Activated CD8-positive, alpha-beta memory T cell treated with anti-CD3 and anti-CD28 coated beads, Interleukin-2, amount 10 ng/mL, durations not matched to agents 7 days and 5 days (primary cell): ENCODE results near the gene TANC1. TPM values are rescaled to one million over a fixed set of nuclear protein-coding genes. Genes with fewer than 3 reads are reported as not detected.

Source experiments
- ATAC-seq: fragments of 150-1000 bp; cut with Tn5 transposase; one replicate; pipeline ENCODE4 v1.10.0; 2021; ENCODE audit warnings: moderate library complexity
- CTCF ChIA-PET: fragments of 350-600 bp; sonication (Branson Sonifier 250); formaldehyde crosslinking; loops from one replicate; lab custom pipeline; 2021; ENCODE audit warnings: antibody characterized with exemption; lab: Charles Lee
- DNase-seq: peaks from one replicate; pipeline ENCODE4 v3.0.0-alpha.2; 2020
- H3K27ac Mint-ChIP-seq: one replicate; pipeline ENCODE4 v1.8.0; 2021; ENCODE audit warnings: mild to moderate bottlenecking, mixed read lengths
- H3K27me3 Mint-ChIP-seq: one replicate; pipeline ENCODE4 v1.8.0; 2021; ENCODE audit warnings: mixed read lengths
- H3K36me3 Mint-ChIP-seq: one replicate; pipeline ENCODE4 v1.8.0; 2021; ENCODE audit warnings: mild to moderate bottlenecking, mixed read lengths
- H3K4me1 Mint-ChIP-seq: one replicate; pipeline ENCODE4 v1.8.0; 2021; ENCODE audit warnings: mixed read lengths
- H3K4me3 Mint-ChIP-seq: one replicate; pipeline ENCODE4 v1.8.0; 2021; ENCODE audit warnings: mild to moderate bottlenecking, moderate library complexity, mixed read lengths
- H3K9me3 Mint-ChIP-seq: one replicate; pipeline ENCODE4 v1.8.0; 2022; ENCODE audit warnings: low read depth, mixed read lengths
- total RNA-seq, 2 experiments: library from RNA; stranded (reverse); gene quantifications; one replicate each; pipeline ENCODE4 v1.2.3, GENCODE V29; 2021

The TANC1 gene
- total RNA-seq, 2 experiments from 2014 or later: 0.16 to 0.20 TPM

- Mint-ChIP-seq H3K4me3 (no peak overlapping the region), H3K36me3 (no peaks in the 10 kb centered on the region), H3K9me3 (no peaks in the 10 kb centered on the region), H3K27ac (no peak overlapping the region), H3K4me1 (no peaks in the 10 kb centered on the region), H3K27me3 (peaks cover 10% of the 10 kb centered on the region)
- ATAC-seq (no peak), DNase-seq (no peak)
- CTCF ChIA-PET: no interaction called here
Measured at GRCh38 chr2:158993721-158994587, 25.5 kb downstream of the TANC1 start.

- H3K27me3 Mint-ChIP-seq: peaks cover 10% of the 10 kb centered on the region
- no peak overlapping the region for H3K4me3 Mint-ChIP-seq
- ATAC-seq (no peak), DNase-seq (no peak)
- H3K4me1 Mint-ChIP-seq: no peaks in the 10 kb centered on the region
- CTCF ChIA-PET: no interaction called here
- no peak overlapping the region for H3K27ac Mint-ChIP-seq
- no peaks in the 10 kb centered on the region for H3K9me3 Mint-ChIP-seq
- H3K36me3 Mint-ChIP-seq: no peaks in the 10 kb centered on the region
Measured at GRCh38 chr2:158994920-158995676, 26.7 kb downstream of the TANC1 start.

- H3K4me3 Mint-ChIP-seq: no peak overlapping the region
- H3K27ac Mint-ChIP-seq: no peak overlapping the region
- H3K27me3 Mint-ChIP-seq: peaks cover 10% of the 10 kb centered on the region
- DNase-seq (no peak), ATAC-seq (no peak)
- H3K9me3 Mint-ChIP-seq: no peaks in the 10 kb centered on the region
- H3K36me3 Mint-ChIP-seq: no peaks in the 10 kb centered on the region
- CTCF ChIA-PET: no interaction called here
- H3K4me1 Mint-ChIP-seq: no peaks in the 10 kb centered on the region
Measured at GRCh38 chr2:158995677-158996049, 27.2 kb downstream of the TANC1 start.

- peaks cover 10% of the 10 kb centered on the region for H3K27me3 Mint-ChIP-seq
- H3K36me3 Mint-ChIP-seq: no peaks in the 10 kb centered on the region
- DNase-seq: no peak
- CTCF ChIA-PET: interaction anchor here (1.1 to 1.3 kb wide), 3 partner anchors 11 to 55 kb away, joined by 3 to 5 read pairs (median 4); no protein-coding TSS in a partner anchor
- ATAC-seq: no peak
- no peak overlapping the region for H3K4me3 Mint-ChIP-seq
- no peak overlapping the region for H3K27ac Mint-ChIP-seq
- H3K4me1 Mint-ChIP-seq: no peaks in the 10 kb centered on the region
- no peaks in the 10 kb centered on the region for H3K9me3 Mint-ChIP-seq
Measured at GRCh38 chr2:158996378-158996993, 28.0 kb downstream of the TANC1 start.

GRCh38 chr2:158997037-158997790 is 28.8 kb downstream of the TANC1 start:
- H3K36me3 Mint-ChIP-seq: no peaks in the 10 kb centered on the region
- DNase-seq (no peak), ATAC-seq (no peak)
- peaks cover 10% of the 10 kb centered on the region for H3K27me3 Mint-ChIP-seq
- H3K4me3 Mint-ChIP-seq: no peak overlapping the region
- CTCF ChIA-PET: interaction anchor here (1.1 to 1.3 kb wide), 3 partner anchors 12 to 54 kb away, joined by 3 to 5 read pairs (median 4); no protein-coding TSS in a partner anchor
- H3K4me1 Mint-ChIP-seq: no peaks in the 10 kb centered on the region
- H3K9me3 Mint-ChIP-seq: no peaks in the 10 kb centered on the region
- no peak overlapping the region for H3K27ac Mint-ChIP-seq

GRCh38 chr2:158998551-158999248 is 30.3 kb downstream of the TANC1 start:
- H3K4me3 Mint-ChIP-seq: no peak overlapping the region
- H3K4me1 Mint-ChIP-seq: no peaks in the 10 kb centered on the region
- ATAC-seq (no peak), DNase-seq (no peak)
- H3K27me3 Mint-ChIP-seq: peaks cover 10% of the 10 kb centered on the region
- no peaks in the 10 kb centered on the region for H3K36me3 Mint-ChIP-seq
- CTCF ChIA-PET: no interaction called here
- no peak overlapping the region for H3K27ac Mint-ChIP-seq
- H3K9me3 Mint-ChIP-seq: no peaks in the 10 kb centered on the region

GRCh38 chr2:158999458-158999857 is 31.0 kb downstream of the TANC1 start:
- H3K27me3 Mint-ChIP-seq: peaks cover 10% of the 10 kb centered on the region
- no peak overlapping the region for H3K27ac Mint-ChIP-seq
- H3K9me3 Mint-ChIP-seq: no peaks in the 10 kb centered on the region
- H3K4me3 Mint-ChIP-seq: no peak overlapping the region
- no peak for DNase-seq
- no peaks in the 10 kb centered on the region for H3K36me3 Mint-ChIP-seq
- ATAC-seq: no peak
- no peaks in the 10 kb centered on the region for H3K4me1 Mint-ChIP-seq
- CTCF ChIA-PET: no interaction called here

- H3K27me3 Mint-ChIP-seq: peaks cover 7% of the 10 kb centered on the region
- no peaks in the 10 kb centered on the region for H3K4me1 Mint-ChIP-seq
- CTCF ChIA-PET: no interaction called here
- H3K4me3 Mint-ChIP-seq: no peak overlapping the region
- no peaks in the 10 kb centered on the region for H3K36me3 Mint-ChIP-seq
- no peak for ATAC-seq
- no peak for DNase-seq
- no peaks in the 10 kb centered on the region for H3K9me3 Mint-ChIP-seq
- no peak overlapping the region for H3K27ac Mint-ChIP-seq
Measured at GRCh38 chr2:159000072-159000471, 31.6 kb downstream of the TANC1 start.

- H3K36me3 Mint-ChIP-seq: no peaks in the 10 kb centered on the region
- no peaks in the 10 kb centered on the region for H3K4me1 Mint-ChIP-seq
- no peak for DNase-seq
- no peak for ATAC-seq
- CTCF ChIA-PET: no interaction called here
- H3K9me3 Mint-ChIP-seq: no peaks in the 10 kb centered on the region
- peaks cover 7% of the 10 kb centered on the region for H3K27me3 Mint-ChIP-seq
- H3K27ac Mint-ChIP-seq: no peak overlapping the region
- H3K4me3 Mint-ChIP-seq: no peak overlapping the region
Measured at GRCh38 chr2:159002462-159003111, 34.1 kb downstream of the TANC1 start.

- H3K27me3 Mint-ChIP-seq: peaks cover 5% of the 10 kb centered on the region
Measured at GRCh38 chr2:159003555-159003954, 35.1 kb downstream of the TANC1 start.

GRCh38 chr2:159004849-159005248 is 36.4 kb downstream of the TANC1 start:
- DNase-seq: no peak
- Mint-ChIP-seq H3K4me3 (no peak overlapping the region), H3K27me3 (peaks cover 8% of the 10 kb centered on the region), H3K4me1 (no peaks in the 10 kb centered on the region), H3K9me3 (no peaks in the 10 kb centered on the region), H3K27ac (no peak overlapping the region), H3K36me3 (no peaks in the 10 kb centered on the region)
- ATAC-seq: no peak
- CTCF ChIA-PET: no interaction called here

More at GRCh38 chr2:159003555-159003954, 35.1 kb downstream of the TANC1 start:
- no peak overlapping the region for H3K27ac Mint-ChIP-seq
- DNase-seq (no peak), ATAC-seq (no peak)
- H3K4me3 Mint-ChIP-seq: no peak overlapping the region
- H3K36me3 Mint-ChIP-seq: no peaks in the 10 kb centered on the region
- H3K9me3 Mint-ChIP-seq: no peaks in the 10 kb centered on the region
- H3K4me1 Mint-ChIP-seq: no peaks in the 10 kb centered on the region
- CTCF ChIA-PET: no interaction called here

GRCh38 chr2:159009940-159010339 is 41.5 kb downstream of the TANC1 start:
- no peak overlapping the region for H3K4me3 Mint-ChIP-seq
- no peak overlapping the region for H3K27ac Mint-ChIP-seq
- no peak for DNase-seq
- H3K4me1 Mint-ChIP-seq: peaks cover 4% of the 10 kb centered on the region
- no peak for ATAC-seq
- H3K27me3 Mint-ChIP-seq: peaks cover 14% of the 10 kb centered on the region
- no peaks in the 10 kb centered on the region for H3K36me3 Mint-ChIP-seq
- no peaks in the 10 kb centered on the region for H3K9me3 Mint-ChIP-seq
- CTCF ChIA-PET: interaction anchor here (1.3 kb wide), 1 partner anchor 13 kb away, joined by 4 read pairs; no protein-coding TSS in a partner anchor
